ENCODE data around the gene LIPA. TPM values are rescaled to one million over a fixed set of nuclear protein-coding genes. Genes with fewer than 3 reads are reported as not detected.

LIPA gene
- polyA plus RNA-seq, 4 donors = 68.1 to 227 (median 99.4) TPM

GRCh38 chr10:89266721-89267453, 15.3 kb upstream of the LIPA start:
- 45 to 76% (median 62%) methylated on average over 1 of the region's 1 CpG for WGBS, 3 donors
- DNase-seq (no peak), FAIRE-seq (no peak)
- no peak overlapping the region for H3K4me3 ChIP-seq (ENCODE audit: low read depth in 1 of 3, low read length in 3 of 3)
- H3K4me1 ChIP-seq (ENCODE audit: control insufficient read depth in 3 of 3, insufficient read depth in 2 of 3, low read depth in 1 of 3, low read length in 2 of 3) = peaks cover 0 to 9% (median 0%) of the 10 kb centered on the region in 3 donors
- peaks cover 0 to 9% of the 10 kb centered on the region in 2 donors for H3K9me3 ChIP-seq (ENCODE audit: control insufficient read depth in 2 of 2, insufficient read depth in 1 of 2, low read depth in 1 of 2, low read length in 1 of 2)
- H3K27me3 ChIP-seq (ENCODE audit: control insufficient read depth in 3 of 3, insufficient read depth in 3 of 3, low read length in 3 of 3) = no peaks in the 10 kb centered on the region
- no peak overlapping the region for H3K27ac ChIP-seq (ENCODE audit: low read depth in 1 of 3, low read length in 2 of 3)
- no peaks in the 10 kb centered on the region for H3K36me3 ChIP-seq (ENCODE audit: control insufficient read depth in 3 of 3, insufficient read depth in 2 of 3, low read depth in 1 of 3, low read length in 3 of 3)

GRCh38 chr10:89263531-89263930, 12.0 kb upstream of the LIPA start:
- no peak overlapping the region for H3K4me3 ChIP-seq (ENCODE audit: low read depth in 1 of 3, low read length in 3 of 3)
- DNase-seq (no peak), FAIRE-seq (no peak)
- 88 to 95% (median 93%) methylated on average over 1 of the region's 1 CpG for WGBS, 3 donors
- no peaks in the 10 kb centered on the region for H3K27me3 ChIP-seq (ENCODE audit: control insufficient read depth in 3 of 3, insufficient read depth in 3 of 3, low read length in 3 of 3)
- peaks cover 0 to 9% of the 10 kb centered on the region in 2 donors for H3K9me3 ChIP-seq (ENCODE audit: control insufficient read depth in 2 of 2, insufficient read depth in 1 of 2, low read depth in 1 of 2, low read length in 1 of 2)
- H3K27ac ChIP-seq (ENCODE audit: low read depth in 1 of 3, low read length in 2 of 3) = no peak overlapping the region
- no peaks in the 10 kb centered on the region for H3K36me3 ChIP-seq (ENCODE audit: control insufficient read depth in 3 of 3, insufficient read depth in 2 of 3, low read depth in 1 of 3, low read length in 3 of 3)
- peaks cover 0 to 6% (median 0%) of the 10 kb centered on the region in 3 donors for H3K4me1 ChIP-seq (ENCODE audit: control insufficient read depth in 3 of 3, insufficient read depth in 2 of 3, low read depth in 1 of 3, low read length in 2 of 3)

- no peak overlapping the region for H3K4me3 ChIP-seq (ENCODE audit: low read depth in 1 of 3, low read length in 3 of 3)
- H3K27ac ChIP-seq (ENCODE audit: low read depth in 1 of 3, low read length in 2 of 3) = no peak overlapping the region
- FAIRE-seq (no peak), DNase-seq (no peak)
- 85 to 97% (median 96%) methylated on average over 1 of the region's 1 CpG for WGBS, 3 donors
- peaks cover 0 to 6% (median 0%) of the 10 kb centered on the region in 3 donors for H3K4me1 ChIP-seq (ENCODE audit: control insufficient read depth in 3 of 3, insufficient read depth in 2 of 3, low read depth in 1 of 3, low read length in 2 of 3)
- peaks cover 0 to 9% of the 10 kb centered on the region in 2 donors for H3K9me3 ChIP-seq (ENCODE audit: control insufficient read depth in 2 of 2, insufficient read depth in 1 of 2, low read depth in 1 of 2, low read length in 1 of 2)
- no peaks in the 10 kb centered on the region for H3K27me3 ChIP-seq (ENCODE audit: control insufficient read depth in 3 of 3, insufficient read depth in 3 of 3, low read length in 3 of 3)
- no peaks in the 10 kb centered on the region for H3K36me3 ChIP-seq (ENCODE audit: control insufficient read depth in 3 of 3, insufficient read depth in 2 of 3, low read depth in 1 of 3, low read length in 3 of 3)
Observed at GRCh38 chr10:89263091-89263490, 11.5 kb upstream of the LIPA start.

- no peak overlapping the region for H3K27ac ChIP-seq (ENCODE audit: low read depth in 1 of 3, low read length in 2 of 3)
Observed at GRCh38 chr10:89262086-89263051, 10.8 kb upstream of the LIPA start.

GRCh38 chr10:89258881-89259280, 7.3 kb upstream of the LIPA start:
- Histone ChIP-seq H3K9me3 (ENCODE audit: control insufficient read depth in 2 of 2, insufficient read depth in 1 of 2, low read depth in 1 of 2, low read length in 1 of 2) (peaks cover 0 to 6% of the 10 kb centered on the region in 2 donors), H3K4me1 (ENCODE audit: control insufficient read depth in 3 of 3, insufficient read depth in 2 of 3, low read depth in 1 of 3, low read length in 2 of 3) (peaks cover 0 to 6% (median 0%) of the 10 kb centered on the region in 3 donors), H3K36me3 (ENCODE audit: control insufficient read depth in 3 of 3, insufficient read depth in 2 of 3, low read depth in 1 of 3, low read length in 3 of 3) (no peaks in the 10 kb centered on the region), H3K4me3 (ENCODE audit: low read depth in 1 of 3, low read length in 3 of 3) (no peak overlapping the region), H3K27ac (ENCODE audit: low read depth in 1 of 3, low read length in 2 of 3) (no peak overlapping the region), H3K27me3 (ENCODE audit: control insufficient read depth in 3 of 3, insufficient read depth in 3 of 3, low read length in 3 of 3) (no peaks in the 10 kb centered on the region)
- FAIRE-seq (no peak), DNase-seq (no peak)
- 71 to 76% (median 75%) methylated on average over 1 of the region's 1 CpG for WGBS, 3 donors

More at GRCh38 chr10:89262086-89263051, 10.8 kb upstream of the LIPA start:
- no peak for FAIRE-seq
- Histone ChIP-seq H3K36me3 (ENCODE audit: control insufficient read depth in 3 of 3, insufficient read depth in 2 of 3, low read depth in 1 of 3, low read length in 3 of 3) (no peaks in the 10 kb centered on the region), H3K27me3 (ENCODE audit: control insufficient read depth in 3 of 3, insufficient read depth in 3 of 3, low read length in 3 of 3) (no peaks in the 10 kb centered on the region), H3K9me3 (ENCODE audit: control insufficient read depth in 2 of 2, insufficient read depth in 1 of 2, low read depth in 1 of 2, low read length in 1 of 2) (peaks cover 0 to 9% of the 10 kb centered on the region in 2 donors), H3K4me1 (ENCODE audit: control insufficient read depth in 3 of 3, insufficient read depth in 2 of 3, low read depth in 1 of 3, low read length in 2 of 3) (peaks cover 0 to 6% (median 0%) of the 10 kb centered on the region in 3 donors), H3K4me3 (ENCODE audit: low read depth in 1 of 3, low read length in 3 of 3) (no peak overlapping the region)
- no peak for DNase-seq
- WGBS, 3 donors = 85 to 88% (median 86%) methylated on average over 5 of the region's 5 CpGs

GRCh38 chr10:89257581-89257980, 6.0 kb upstream of the LIPA start:
- Histone ChIP-seq H3K9me3 (ENCODE audit: control insufficient read depth in 2 of 2, insufficient read depth in 1 of 2, low read depth in 1 of 2, low read length in 1 of 2) (peaks cover 0 to 17% of the 10 kb centered on the region in 2 donors), H3K4me3 (ENCODE audit: low read depth in 1 of 3, low read length in 3 of 3) (no peak overlapping the region), H3K4me1 (ENCODE audit: control insufficient read depth in 3 of 3, insufficient read depth in 2 of 3, low read depth in 1 of 3, low read length in 2 of 3) (peaks cover 0 to 6% (median 0%) of the 10 kb centered on the region in 3 donors), H3K27ac (ENCODE audit: low read depth in 1 of 3, low read length in 2 of 3) (no peak overlapping the region), H3K27me3 (ENCODE audit: control insufficient read depth in 3 of 3, insufficient read depth in 3 of 3, low read length in 3 of 3) (no peaks in the 10 kb centered on the region), H3K36me3 (ENCODE audit: control insufficient read depth in 3 of 3, insufficient read depth in 2 of 3, low read depth in 1 of 3, low read length in 3 of 3) (no peaks in the 10 kb centered on the region)
- WGBS, 3 donors = 59 to 73% (median 67%) methylated on average over 2 of the region's 2 CpGs
- FAIRE-seq (no peak), DNase-seq (no peak)

- Histone ChIP-seq H3K9me3 (ENCODE audit: control insufficient read depth in 2 of 2, insufficient read depth in 1 of 2, low read depth in 1 of 2, low read length in 1 of 2) (peaks cover 0 to 18% of the 10 kb centered on the region in 2 donors), H3K36me3 (ENCODE audit: control insufficient read depth in 3 of 3, insufficient read depth in 2 of 3, low read depth in 1 of 3, low read length in 3 of 3) (no peaks in the 10 kb centered on the region), H3K27ac (ENCODE audit: low read depth in 1 of 3, low read length in 2 of 3) (no peak overlapping the region), H3K27me3 (ENCODE audit: control insufficient read depth in 3 of 3, insufficient read depth in 3 of 3, low read length in 3 of 3) (no peaks in the 10 kb centered on the region), H3K4me1 (ENCODE audit: control insufficient read depth in 3 of 3, insufficient read depth in 2 of 3, low read depth in 1 of 3, low read length in 2 of 3) (peaks cover 0 to 6% (median 4%) of the 10 kb centered on the region in 3 donors), H3K4me3 (ENCODE audit: low read depth in 1 of 3, low read length in 3 of 3) (no peak overlapping the region)
- no peak for FAIRE-seq
- 59 to 71% (median 65%) methylated on average over 1 of the region's 1 CpG for WGBS, 3 donors
- DNase-seq = no peak
Observed at GRCh38 chr10:89256962-89257361, 5.4 kb upstream of the LIPA start.

GRCh38 chr10:89256340-89256739, 4.8 kb upstream of the LIPA start:
- H3K27ac ChIP-seq (ENCODE audit: low read depth in 1 of 3, low read length in 2 of 3) = no peak overlapping the region
- 78 to 88% (median 80%) methylated on average over 3 of the region's 3 CpGs for WGBS, 3 donors
- H3K9me3 ChIP-seq (ENCODE audit: control insufficient read depth in 2 of 2, insufficient read depth in 1 of 2, low read depth in 1 of 2, low read length in 1 of 2) = peaks cover 0 to 18% of the 10 kb centered on the region in 2 donors
- no peak for DNase-seq
- no peaks in the 10 kb centered on the region for H3K27me3 ChIP-seq (ENCODE audit: control insufficient read depth in 3 of 3, insufficient read depth in 3 of 3, low read length in 3 of 3)
- no peaks in the 10 kb centered on the region for H3K36me3 ChIP-seq (ENCODE audit: control insufficient read depth in 3 of 3, insufficient read depth in 2 of 3, low read depth in 1 of 3, low read length in 3 of 3)
- FAIRE-seq = no peak
- H3K4me1 ChIP-seq (ENCODE audit: control insufficient read depth in 3 of 3, insufficient read depth in 2 of 3, low read depth in 1 of 3, low read length in 2 of 3) = peaks cover 0 to 6% (median 4%) of the 10 kb centered on the region in 3 donors
- H3K4me3 ChIP-seq (ENCODE audit: low read depth in 1 of 3, low read length in 3 of 3) = no peak overlapping the region

Data from small intestine (tissue), 7 donors.